Measurements from ENCODE around the gene MPP4. TPM values are rescaled to one million over a fixed set of nuclear protein-coding genes. Genes with fewer than 3 reads are reported as not detected.

The MPP4 gene
- total and polyA plus RNA-seq, 4 donors = 0.02 to 0.25 (median 0.07) TPM; not detected in 1

- H3K4me1 ChIP-seq (ENCODE audit: control insufficient read depth in 4 of 4, insufficient read depth in 4 of 4, low read length in 3 of 4) = no peaks in the 10 kb centered on the region
- H3K36me3 ChIP-seq (ENCODE audit: control insufficient read depth in 4 of 4, insufficient read depth in 3 of 4, low read depth in 1 of 4, low read length in 3 of 4) = no peaks in the 10 kb centered on the region
- DNase-seq (ENCODE audit: low spot score) = no peak
- TF ChIP-seq RXRA (IDR thresholded peaks at IDR 0.05) (no peak), YY1 (IDR thresholded peaks at IDR 0.05) (no peak), GABPA (IDR thresholded peaks at IDR 0.05 in 1 of 2, conservative IDR thresholded peaks at IDR 0.05 in 1 of 2) (no peak), TAF1 (conservative IDR thresholded peaks at IDR 0.05) (no peak), REST (IDR thresholded peaks at IDR 0.05) (no peak), EGR1 (IDR thresholded peaks at IDR 0.05; ENCODE audit: low read depth in 2 of 2) (no peak), HNF4G (IDR thresholded peaks at IDR 0.05) (no peak), CTCF (IDR thresholded peaks at IDR 0.05; ENCODE audit: low read depth, low read length, missing input control) (no peak), MAX (IDR thresholded peaks at IDR 0.05) (no peak), RAD21 (IDR thresholded peaks at IDR 0.05) (no peak), ZBTB33 (IDR thresholded peaks at IDR 0.05) (no peak)
- 90% methylated on average over 3 of the region's 3 CpGs for WGBS
- H3K4me3 ChIP-seq (ENCODE audit: low read depth in 1 of 3, low read length in 3 of 3) = no peak overlapping the region
- H3K27me3 ChIP-seq (ENCODE audit: control insufficient read depth in 4 of 4, insufficient read depth in 4 of 4, low read length in 3 of 4) = no peaks in the 10 kb centered on the region
- H3K9ac ChIP-seq (ENCODE audit: low read depth in 1 of 2, low read length in 2 of 2) = no peak overlapping the region
- no peak overlapping the region for H3K27ac ChIP-seq (ENCODE audit: low read depth in 1 of 2, low read length in 2 of 2)
- H3K9me3 ChIP-seq (ENCODE audit: control insufficient read depth in 4 of 4, low read length in 3 of 4) = no peaks in the 10 kb centered on the region
Measured at GRCh38 chr2:201685156-201685555, 13.3 kb downstream of the MPP4 start.

- WGBS = 60% methylated on average over 9 of the region's 9 CpGs
- Histone ChIP-seq H3K4me3 (ENCODE audit: low read depth in 1 of 3, low read length in 3 of 3) (no peak overlapping the region), H3K4me1 (ENCODE audit: control insufficient read depth in 4 of 4, insufficient read depth in 4 of 4, low read length in 3 of 4) (no peaks in the 10 kb centered on the region), H3K36me3 (ENCODE audit: control insufficient read depth in 4 of 4, insufficient read depth in 3 of 4, low read depth in 1 of 4, low read length in 3 of 4) (no peaks in the 10 kb centered on the region), H3K9ac (ENCODE audit: low read depth in 1 of 2, low read length in 2 of 2) (no peak overlapping the region), H3K9me3 (ENCODE audit: control insufficient read depth in 4 of 4, low read length in 3 of 4) (no peaks in the 10 kb centered on the region), H3K27ac (ENCODE audit: low read depth in 1 of 2, low read length in 2 of 2) (no peak overlapping the region), H3K27me3 (ENCODE audit: control insufficient read depth in 4 of 4, insufficient read depth in 4 of 4, low read length in 3 of 4) (no peaks in the 10 kb centered on the region)
- DNase-seq (ENCODE audit: low spot score) = peak; percentile 37
- TF ChIP-seq HNF4G (IDR thresholded peaks at IDR 0.05) (no peak), REST (IDR thresholded peaks at IDR 0.05) (no peak), MAX (IDR thresholded peaks at IDR 0.05) (no peak), GABPA (IDR thresholded peaks at IDR 0.05 in 1 of 2, conservative IDR thresholded peaks at IDR 0.05 in 1 of 2) (no peak), JUND (IDR thresholded peaks at IDR 0.05) (no peak), TAF1 (conservative IDR thresholded peaks at IDR 0.05) (no peak), HNF4A (conservative IDR thresholded peaks at IDR 0.05) (no peak), SP1 (IDR thresholded peaks at IDR 0.05) (no peak), EGR1 (IDR thresholded peaks at IDR 0.05; ENCODE audit: low read depth in 2 of 2) (no peak), RAD21 (IDR thresholded peaks at IDR 0.05) (peak in 1 of 2 donors; percentile 8), FOXA2 (IDR thresholded peaks at IDR 0.05) (no peak), CTCF (IDR thresholded peaks at IDR 0.05; ENCODE audit: low read depth, low read length, missing input control) (peak; percentile 10)
Measured at GRCh38 chr2:201680743-201681142, 17.7 kb downstream of the MPP4 start.

All from liver (tissue), 9 donors.